Liver (tissue), 9 donors: ENCODE data around the gene EIF4G2. TPM values are rescaled to one million over a fixed set of nuclear protein-coding genes. Genes with fewer than 3 reads are reported as not detected.

ENCODE experiments used
- DNase-seq: peaks from one replicate; pipeline ENCODE4 v3.0.0-alpha.2; 2017; ENCODE audit warnings: low spot score
- H3K27ac ChIP-seq, 2 donors: one replicate each; pipeline ENCODE4 v1.7.0; 2013; ENCODE audit warnings: inconsistent platforms in 2 of 2, low read length in 2 of 2, control low read depth in 1 of 2, low read depth in 1 of 2, mild to moderate bottlenecking in 1 of 2
- H3K27me3 ChIP-seq, 4 donors: one replicate each; pipeline versions ENCODE4 v1.6.1 to v1.7.0; 2013; ENCODE audit warnings: low read length in 3 of 4, inconsistent platforms in 1 of 4, mild to moderate bottlenecking in 1 of 4, moderate library complexity in 1 of 4; ENCODE audit not compliant: control insufficient read depth in 4 of 4, insufficient read depth in 4 of 4
- H3K36me3 ChIP-seq, 4 donors: one replicate each; pipeline versions ENCODE4 v1.6.1 to v1.7.0; 2013; ENCODE audit warnings: low read length in 3 of 4, mild to moderate bottlenecking in 3 of 4, low read depth in 1 of 4, moderate library complexity in 1 of 4; ENCODE audit not compliant: control insufficient read depth in 4 of 4, insufficient read depth in 3 of 4
- H3K4me1 ChIP-seq, 4 donors: one replicate each; pipeline versions ENCODE4 v1.6.1 to v1.7.0; 2013; ENCODE audit warnings: low read length in 3 of 4, mild to moderate bottlenecking in 3 of 4, moderate library complexity in 1 of 4; ENCODE audit not compliant: control insufficient read depth in 4 of 4, insufficient read depth in 4 of 4
- H3K4me3 ChIP-seq, 3 donors: one replicate each; pipeline versions ENCODE4 v1.6.1 to v1.7.0; 2013; ENCODE audit warnings: low read length in 3 of 3, control low read depth in 1 of 3, low read depth in 1 of 3, mild to moderate bottlenecking in 1 of 3
- H3K9ac ChIP-seq, 2 donors: one replicate each; pipeline ENCODE4 v1.7.0; 2013; ENCODE audit warnings: low read length in 2 of 2, mild to moderate bottlenecking in 2 of 2, moderate library complexity in 2 of 2, control low read depth in 1 of 2, low read depth in 1 of 2
- H3K9me3 ChIP-seq, 4 donors: one replicate each; pipeline versions ENCODE4 v1.6.1 to v1.7.0; 2013; ENCODE audit warnings: low read length in 3 of 4; ENCODE audit not compliant: control insufficient read depth in 4 of 4
- ATF3 ChIP-seq: IDR thresholded peaks from 2 replicates; pipeline ENCODE4 v1.6.1; 2016; ENCODE audit warnings: antibody characterized with exemption
- CTCF ChIP-seq: fragments of 150-350 bp; IDR thresholded peaks from 2 replicates; pipeline ENCODE4 v1.5.1; 2017; ENCODE audit warnings: improper control_type of control experiment, low read depth, low read length; ENCODE audit not compliant: missing input control
- EGR1 ChIP-seq, 2 donors: IDR thresholded peaks; 2 replicates each; pipeline ENCODE4 v1.6.1; 2016 to 2018; ENCODE audit warnings: antibody characterized with exemption in 2 of 2, low read depth in 2 of 2
- FOXA1 ChIP-seq: IDR thresholded peaks from 2 replicates; pipeline ENCODE4 v1.6.1; 2016; ENCODE audit warnings: antibody characterized with exemption
- FOXA2 ChIP-seq: IDR thresholded peaks from 2 replicates; pipeline ENCODE4 v1.6.1; 2016; ENCODE audit warnings: antibody characterized with exemption
- GABPA ChIP-seq, 2 donors: IDR thresholded peaks in 1 of 2; conservative IDR thresholded peaks in 1 of 2; 2 replicates each; pipeline ENCODE4 v1.6.1; 2016; ENCODE audit warnings: antibody characterized with exemption in 2 of 2, mild to moderate bottlenecking in 1 of 2, moderate library complexity in 1 of 2
- HNF4A ChIP-seq, 2 donors: conservative IDR thresholded peaks; 2 replicates each; pipeline ENCODE4 v1.6.1; 2016; ENCODE audit warnings: antibody characterized with exemption in 2 of 2, mild to moderate bottlenecking in 2 of 2
- HNF4G ChIP-seq: IDR thresholded peaks from 2 replicates; pipeline ENCODE4 v1.6.1; 2016; ENCODE audit warnings: antibody characterized with exemption
- MAX ChIP-seq: IDR thresholded peaks from 2 replicates; pipeline ENCODE4 v1.6.1; 2016; ENCODE audit warnings: antibody characterized with exemption
- NR2F2 ChIP-seq: IDR thresholded peaks from 2 replicates; pipeline ENCODE4 v1.6.1; 2016; ENCODE audit warnings: antibody characterized with exemption
- RAD21 ChIP-seq, 2 donors: IDR thresholded peaks; 2 replicates each; pipeline ENCODE4 v1.6.1; 2016; ENCODE audit warnings: antibody characterized with exemption in 2 of 2, mild to moderate bottlenecking in 2 of 2
- REST ChIP-seq: IDR thresholded peaks from 2 replicates; pipeline ENCODE4 v1.6.1; 2016; ENCODE audit warnings: antibody characterized with exemption, mild to moderate bottlenecking
- RXRA ChIP-seq, 2 donors: IDR thresholded peaks; 2 replicates each; pipeline ENCODE4 v1.6.1; 2017 to 2018; ENCODE audit warnings: antibody characterized with exemption in 2 of 2, mild to moderate bottlenecking in 1 of 2
- SP1 ChIP-seq: IDR thresholded peaks from 2 replicates; pipeline ENCODE4 v1.6.1; 2018; ENCODE audit warnings: antibody characterized with exemption, mild to moderate bottlenecking
- TAF1 ChIP-seq: conservative IDR thresholded peaks from 2 replicates; pipeline ENCODE4 v1.6.1; 2016; ENCODE audit warnings: antibody characterized with exemption, mild to moderate bottlenecking
- YY1 ChIP-seq: IDR thresholded peaks from 2 replicates; pipeline ENCODE4 v1.6.1; 2016; ENCODE audit warnings: antibody characterized with exemption, mild to moderate bottlenecking
- ZBTB33 ChIP-seq: IDR thresholded peaks from 2 replicates; pipeline ENCODE4 v1.6.1; 2016; ENCODE audit warnings: antibody characterized with exemption
- WGBS: extraction: QIAGEN DNeasy Blood & Tissue Kit; methylation state at CpG from one replicate; pipeline ENCODE4 v1.1.7; 2013; 5-methylcytosine and 5-hydroxymethylcytosine counted together
- polyA plus RNA-seq, 2 donors: library from polyadenylated mRNA; stranded (reverse) in 1 of 2; unstranded in 1 of 2; fragments of 200-250 nt in 1 of 2; fragments of >200 nt in 1 of 2; fragmentation: Nextera tagmentation in 1 of 2; extraction: Ambion mirVana in 1 of 2; gene quantifications; one replicate each; pipeline versions ENCODE4 v1.2.1 to v1.2.3, GENCODE V29; 2013 to 2015
- total RNA-seq, 2 donors: library from RNA; depleted of rRNA; stranded (reverse); fragments of >200 nt; gene quantifications; one replicate each; pipeline ENCODE4 v1.2.3, GENCODE V29; 2014
- donor health status: healthy.
- donor health status: healthy.
- donor health status: healthy.
- donor health status: healthy.
- donor health status: healthy.

The EIF4G2 gene
- total and polyA plus RNA-seq, 4 donors: 126 to 268 (median 209) TPM

GRCh38 chr11:10829139-10829538 lies 20.4 kb upstream of the EIF4G2 start:
- Histone ChIP-seq H3K9me3 (no peaks in the 10 kb centered on the region), H3K4me1 (no peaks in the 10 kb centered on the region), H3K36me3 (no peaks in the 10 kb centered on the region), H3K9ac (no peak overlapping the region), H3K27me3 (no peaks in the 10 kb centered on the region), H3K27ac (no peak overlapping the region), H3K4me3 (no peak overlapping the region)
- DNase-seq: no peak
- 95% methylated on average over 4 of the region's 4 CpGs for WGBS
- TF ChIP-seq FOXA1 (no peak), HNF4A (conservative IDR thresholded peaks at IDR 0.05) (no peak), FOXA2 (no peak), ZBTB33 (no peak), RAD21 (IDR thresholded peaks at IDR 0.05) (no peak), CTCF (no peak), NR2F2 (no peak), ATF3 (no peak), HNF4G (no peak), SP1 (no peak), REST (no peak), TAF1 (no peak), GABPA (IDR thresholded peaks at IDR 0.05 in 1 of 2, conservative IDR thresholded peaks at IDR 0.05 in 1 of 2) (no peak), MAX (no peak), EGR1 (IDR thresholded peaks at IDR 0.05; ENCODE audit: low read depth in 2 of 2) (no peak), YY1 (no peak)

- H3K4me3 ChIP-seq: no peak overlapping the region
- no peak overlapping the region for H3K9ac ChIP-seq
- H3K4me1 ChIP-seq: peaks cover 0 to 1% (median 0%) of the 10 kb centered on the region in 4 donors
- TF ChIP-seq MAX (no peak), EGR1 (IDR thresholded peaks at IDR 0.05; ENCODE audit: low read depth in 2 of 2) (no peak), HNF4G (no peak), CTCF (no peak), RXRA (IDR thresholded peaks at IDR 0.05) (no peak), NR2F2 (no peak), TAF1 (no peak), FOXA2 (no peak)
- WGBS: 95% methylated on average over 2 of the region's 2 CpGs
- no peaks in the 10 kb centered on the region for H3K27me3 ChIP-seq
- no peaks in the 10 kb centered on the region for H3K36me3 ChIP-seq
- no peaks in the 10 kb centered on the region for H3K9me3 ChIP-seq
- no peak overlapping the region for H3K27ac ChIP-seq
- no peak for DNase-seq
Measured at GRCh38 chr11:10828402-10828801, 19.7 kb upstream of the EIF4G2 start.
